Hepatocyte (in vitro differentiated cells): ENCODE results near the gene BBS1.

Experiments used
- CTCF ChIP-seq: fragments of 200-600 bp; sonication (generic); IDR thresholded peaks from 2 replicates; pipeline ENCODE4 v1.5.1; 2016; ENCODE audit warnings: antibody characterized with exemption, mild to moderate bottlenecking; ENCODE audit not compliant: poor library complexity
- EZH2 ChIP-seq: fragments of 200-600 bp; sonication (generic); IDR thresholded peaks from 2 replicates; pipeline ENCODE4 v1.6.1; 2016; ENCODE audit warnings: antibody characterized with exemption, mild to moderate bottlenecking, borderline replicate concordance

DNA sequence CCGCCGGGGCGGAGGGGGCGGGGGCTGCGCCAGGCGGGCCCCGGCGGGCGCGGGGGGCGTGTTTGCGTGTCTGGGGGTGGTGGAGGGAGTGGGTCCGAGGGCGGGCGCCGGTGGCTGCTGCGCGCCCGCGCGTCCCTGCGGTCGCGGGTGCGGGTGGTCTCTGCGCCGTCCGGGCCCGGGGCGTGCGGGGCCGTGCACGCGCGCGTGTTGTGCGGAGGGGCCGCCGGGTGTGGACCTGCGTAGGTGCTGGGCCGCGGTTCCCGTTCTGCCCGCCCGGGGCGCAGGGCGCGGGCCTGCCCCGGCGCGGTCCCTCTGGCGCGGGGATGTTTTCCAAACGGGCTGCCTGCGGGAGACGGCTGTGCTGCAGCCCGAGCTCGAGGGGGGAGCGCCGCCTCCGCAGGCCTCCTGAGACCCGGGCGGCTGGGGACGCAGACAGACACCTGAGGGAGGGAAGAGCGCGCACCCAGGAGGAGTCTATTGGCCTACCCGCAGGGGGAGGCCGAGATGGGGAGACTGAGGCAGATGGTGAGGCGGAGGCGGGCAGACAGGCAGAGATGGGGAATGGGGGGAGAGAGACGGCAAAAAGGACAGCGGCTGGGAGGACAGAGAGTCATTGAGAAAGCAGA lies 43.3 kb upstream of the BBS1 start:
- peak; percentile 27 for TF ChIP-seq CTCF
- no peak for TF ChIP-seq EZH2
